Left lung (tissue), 10 donors: ENCODE measurements around the gene HYI. TPM values are rescaled to one million over a fixed set of nuclear protein-coding genes. Genes with fewer than 3 reads are reported as not detected.

Experiments
- ATAC-seq: fragments of 200-7000 bp; cut with Tn5 transposase; one replicate; pipeline ENCODE4 v1.9.1; 2020; ENCODE audit warnings: moderate library complexity
- DNase-seq, 4 donors: peaks; one replicate each; pipeline ENCODE4 v3.0.0-alpha.2; 2013 to 2020
- H3K27ac ChIP-seq, 2 donors: fragments of 200-600 bp; sonication (generic) in 1 of 2; one replicate each; pipeline versions ENCODE4 v1.5.0 to v1.8.0; 2020 to 2021
- H3K27me3 ChIP-seq, 2 donors: fragments of 200-600 bp; sonication (generic) in 1 of 2; one replicate each; pipeline versions ENCODE4 v1.5.0 to v1.8.0; 2020 to 2021
- H3K36me3 ChIP-seq, 2 donors: fragments of 200-600 bp; sonication (generic) in 1 of 2; one replicate each; pipeline versions ENCODE4 v1.5.0 to v1.8.0; 2020 to 2021
- H3K4me1 ChIP-seq, 2 donors: fragments of 200-600 bp; one replicate each; pipeline ENCODE4 v1.8.0; 2021
- H3K4me3 ChIP-seq, 2 donors: fragments of 200-600 bp; sonication (generic) in 1 of 2; one replicate each; pipeline versions ENCODE4 v1.5.0 to v1.8.0; 2020 to 2021; ENCODE audit warnings: mild to moderate bottlenecking in 1 of 2
- H3K9me3 ChIP-seq, 2 donors: fragments of 200-600 bp; sonication (generic) in 1 of 2; one replicate each; pipeline versions ENCODE4 v1.5.0 to v1.8.0; 2020 to 2021
- CTCF ChIP-seq, 2 donors: fragments of 200-600 bp; sonication (generic) in 1 of 2; IDR thresholded peaks; one replicate each; pipeline versions ENCODE4 v1.5.0 to v1.8.0; 2021; ENCODE audit warnings: antibody characterized with exemption in 2 of 2
- intact Hi-C, 2 donors: fragments of 100-400 bp; cut with DNase I; formaldehyde crosslinking; loops; one replicate each; pipeline versions ENCODE4 v1.11.2 to v1.14.2; 2022
- polyA plus RNA-seq, 6 donors: library from polyadenylated mRNA; unstranded; fragments of 120-200 nt; gene quantifications; one replicate each; pipeline ENCODE4 v1.2.1, GENCODE V29; 2013; ENCODE audit not compliant: insufficient read length in 6 of 6
- total RNA-seq, 2 donors: library from RNA; stranded (reverse); fragmentation: NEBNext Ultra II Directional; extraction: Animal tissue kit (Norgen Biotek cat#: 25700); gene quantifications; one replicate each; pipeline ENCODE4 v1.2.1, GENCODE V29; 2021
- donor health status: DM: no; HTN: yes; CAD: no.
- donor health status: DM: no; HTN: no; CAD: no.

The HYI gene
- total and polyA plus RNA-seq, 8 donors = 42.5 to 60.2 (median 48.9) TPM

DNA sequence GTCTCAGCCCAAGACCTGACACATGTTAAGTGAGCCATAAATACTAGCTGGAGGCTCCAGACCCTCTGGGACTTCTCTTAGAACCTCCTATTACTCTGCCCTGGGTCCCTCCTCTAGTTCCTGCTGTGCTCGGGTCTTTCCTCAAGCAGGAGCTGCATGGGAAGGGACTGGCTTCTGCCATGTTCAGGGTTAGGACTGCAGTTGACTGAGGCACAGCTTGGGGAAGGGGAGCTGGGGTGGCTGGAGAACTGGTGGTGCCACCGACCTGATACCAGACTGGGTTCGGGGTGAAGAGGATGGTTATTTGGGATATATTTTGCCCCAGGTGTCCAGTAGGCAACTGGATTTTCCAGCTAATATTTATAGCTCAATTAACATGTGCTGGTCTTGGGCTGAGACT lies 15.7 kb downstream of the HYI start:
- Histone ChIP-seq H3K4me1 (no peaks in the 10 kb centered on the region), H3K4me3 (no peak overlapping the region), H3K27ac (no peak overlapping the region), H3K27me3 (no peaks in the 10 kb centered on the region), H3K36me3 (peaks cover 0 to 97% of the 10 kb centered on the region in 2 donors), H3K9me3 (no peaks in the 10 kb centered on the region)
- TF ChIP-seq CTCF (IDR thresholded peaks at IDR 0.05) = no peak
- ATAC-seq (no peak), DNase-seq (no peak)
- intact Hi-C loops = no loop called here

- H3K4me3 ChIP-seq = no peak overlapping the region
- H3K9me3 ChIP-seq = no peaks in the 10 kb centered on the region
- no peaks in the 10 kb centered on the region for H3K4me1 ChIP-seq
- peaks cover 0 to 97% of the 10 kb centered on the region in 2 donors for H3K36me3 ChIP-seq
- ATAC-seq = no peak
- no peak for TF ChIP-seq CTCF (IDR thresholded peaks at IDR 0.05)
- DNase-seq = no peak
- intact Hi-C loops = no loop called here
- no peaks in the 10 kb centered on the region for H3K27me3 ChIP-seq
- no peak overlapping the region for H3K27ac ChIP-seq
Observed at GRCh38 chr1:43437031-43437973, 16.4 kb downstream of the HYI start.

DNA sequence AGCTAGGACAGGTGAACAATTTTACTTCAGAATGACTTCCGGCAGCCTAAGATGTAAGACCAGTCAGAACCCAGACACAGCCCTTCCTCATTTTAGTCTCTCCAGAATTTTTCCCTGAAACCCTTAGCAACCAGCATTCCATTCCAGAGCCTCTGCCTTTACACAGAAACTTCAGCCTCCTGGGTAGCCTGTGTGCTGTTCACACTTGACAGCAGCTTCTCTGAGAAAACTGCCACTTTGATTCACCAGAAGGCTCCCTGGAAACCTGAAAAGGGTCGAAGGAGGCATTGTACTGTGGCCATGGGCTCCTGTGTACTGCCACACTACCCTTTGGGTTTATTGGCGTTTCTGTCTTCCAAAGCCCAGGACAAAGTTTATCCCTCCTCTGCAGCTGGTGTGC lies 17.4 kb downstream of the HYI start:
- DNase-seq (no peak), ATAC-seq (no peak)
- intact Hi-C loops = no loop called here
- Histone ChIP-seq H3K4me1 (no peaks in the 10 kb centered on the region), H3K9me3 (no peaks in the 10 kb centered on the region), H3K4me3 (no peak overlapping the region), H3K27ac (no peak overlapping the region), H3K36me3 (peaks cover 0 to 97% of the 10 kb centered on the region in 2 donors), H3K27me3 (no peaks in the 10 kb centered on the region)
- TF ChIP-seq CTCF (IDR thresholded peaks at IDR 0.05) = no peak

GRCh38 chr1:43435146-43436145 lies 18.3 kb downstream of the HYI start:
- ATAC-seq = peak; percentile 36
- Histone ChIP-seq H3K4me3 (no peak overlapping the region), H3K27ac (peak overlapping the region; percentile 0 to 15), H3K27me3 (no peaks in the 10 kb centered on the region), H3K4me1 (no peaks in the 10 kb centered on the region), H3K9me3 (no peaks in the 10 kb centered on the region), H3K36me3 (peaks cover 0 to 97% of the 10 kb centered on the region in 2 donors)
- DNase-seq = peak in 2 of 4 donors; percentile 38 to 62
- intact Hi-C loops = no loop called here
- TF ChIP-seq CTCF (IDR thresholded peaks at IDR 0.05) = no peak
